Fibroblast of lung (primary cell): Measurements from ENCODE around the gene KBTBD13. TPM values are rescaled to one million over a fixed set of nuclear protein-coding genes. Genes with fewer than 3 reads are reported as not detected.

ENCODE experiments used
- DNase-seq, 2 donors: peaks; one replicate each; pipeline versions ENCODE4 v3.0.0 to v3.0.0-alpha.2; 2010; ENCODE audit warnings: low read depth in 2 of 2
- H2AFZ ChIP-seq: 2 replicates; pipeline ENCODE4 v1.5.1; 2012; ENCODE audit warnings: low read length, control low read depth, inconsistent platforms
- H3K27ac ChIP-seq: 2 replicates; pipeline ENCODE4 v1.5.1; 2011; ENCODE audit warnings: low read length, control low read depth; ENCODE audit not compliant: insufficient read depth
- H3K27me3 ChIP-seq: 2 replicates; pipeline ENCODE4 v1.5.1; 2011; ENCODE audit warnings: mild to moderate bottlenecking, low read length; ENCODE audit not compliant: control insufficient read depth, insufficient read depth
- H3K36me3 ChIP-seq: 2 replicates; pipeline ENCODE4 v1.5.1; 2011; ENCODE audit warnings: low read length; ENCODE audit not compliant: control insufficient read depth, insufficient read depth
- H3K4me1 ChIP-seq: 2 replicates; pipeline ENCODE4 v1.5.1; 2011; ENCODE audit warnings: low read length; ENCODE audit not compliant: control insufficient read depth, insufficient read depth; ENCODE audit errors: extremely low read depth
- H3K4me2 ChIP-seq: 2 replicates; pipeline ENCODE4 v1.5.1; 2011; ENCODE audit warnings: low read length, control low read depth; ENCODE audit not compliant: insufficient read depth; ENCODE audit errors: extremely low read depth
- H3K4me3 ChIP-seq, 4 experiments: fragments of 200-600 bp in 1 of 4; sonication (generic) in 1 of 4; replicated peaks in 1 of 4; 2 replicates each; pipeline ENCODE4 v1.5.1; 2011 to 2016; ENCODE audit warnings: low read length in 4 of 4, low read depth in 3 of 4, mild to moderate bottlenecking in 3 of 4, control low read depth in 2 of 4, inconsistent platforms in 1 of 4, mixed read lengths in 1 of 4; ENCODE audit not compliant: insufficient read depth in 1 of 4; ENCODE audit errors: control extremely low read depth in 1 of 4
- H3K79me2 ChIP-seq: 2 replicates; pipeline ENCODE4 v1.5.1; 2012; ENCODE audit warnings: mild to moderate bottlenecking, low read length, inconsistent platforms; ENCODE audit not compliant: control insufficient read depth, insufficient read depth
- H3K9ac ChIP-seq: 2 replicates; pipeline ENCODE4 v1.5.1; 2011; ENCODE audit warnings: mild to moderate bottlenecking, low read length, control low read depth; ENCODE audit not compliant: insufficient read depth
- H3K9me3 ChIP-seq: 2 replicates; pipeline ENCODE4 v1.5.1; 2012; ENCODE audit warnings: low read depth, low read length; ENCODE audit not compliant: control insufficient read depth, insufficient read depth
- H4K20me1 ChIP-seq: 2 replicates; pipeline ENCODE4 v1.5.1; 2011; ENCODE audit warnings: low read length; ENCODE audit not compliant: control insufficient read depth, insufficient read depth; ENCODE audit errors: extremely low read depth
- EZH2 ChIP-seq: IDR thresholded peaks from 2 replicates; pipeline ENCODE4 v1.5.1; 2012; ENCODE audit warnings: low read length, control low read depth, mild to moderate bottlenecking; ENCODE audit errors: missing control alignments
- polyA plus RNA-seq, 2 donors: library from polyadenylated mRNA; depleted of rRNA in 1 of 2; stranded (reverse) in 1 of 2; unstranded in 1 of 2; fragments of >200 nt; gene quantifications; 2 replicates each; pipeline ENCODE4 v1.2.1, GENCODE V29; 2011 to 2012; ENCODE audit warnings: missing spikeins in 1 of 2
- total RNA-seq: library from RNA; depleted of rRNA; stranded (reverse); fragments of >200 nt; gene quantifications from 2 replicates; pipeline ENCODE4 v1.2.1, GENCODE V29; 2014
- TF ChIP-seq, protein P1 (sequence below), 2 donors: IDR thresholded peaks in 1 of 2; conservative IDR thresholded peaks in 1 of 2; 1 replicate in 1 of 2; 2 replicates in 1 of 2; pipeline ENCODE4 v1.5.1; 2011 to 2012; ENCODE audit warnings: low read length in 2 of 2, control low read depth in 1 of 2, inconsistent platforms in 1 of 2, low read depth in 1 of 2, mild to moderate bottlenecking in 1 of 2

Gene KBTBD13
- total and polyA plus RNA-seq, 2 donors (not counting 1 experiment from before 2014, with no cell fraction given): 0.02 TPM; not detected in 1

DNA sequence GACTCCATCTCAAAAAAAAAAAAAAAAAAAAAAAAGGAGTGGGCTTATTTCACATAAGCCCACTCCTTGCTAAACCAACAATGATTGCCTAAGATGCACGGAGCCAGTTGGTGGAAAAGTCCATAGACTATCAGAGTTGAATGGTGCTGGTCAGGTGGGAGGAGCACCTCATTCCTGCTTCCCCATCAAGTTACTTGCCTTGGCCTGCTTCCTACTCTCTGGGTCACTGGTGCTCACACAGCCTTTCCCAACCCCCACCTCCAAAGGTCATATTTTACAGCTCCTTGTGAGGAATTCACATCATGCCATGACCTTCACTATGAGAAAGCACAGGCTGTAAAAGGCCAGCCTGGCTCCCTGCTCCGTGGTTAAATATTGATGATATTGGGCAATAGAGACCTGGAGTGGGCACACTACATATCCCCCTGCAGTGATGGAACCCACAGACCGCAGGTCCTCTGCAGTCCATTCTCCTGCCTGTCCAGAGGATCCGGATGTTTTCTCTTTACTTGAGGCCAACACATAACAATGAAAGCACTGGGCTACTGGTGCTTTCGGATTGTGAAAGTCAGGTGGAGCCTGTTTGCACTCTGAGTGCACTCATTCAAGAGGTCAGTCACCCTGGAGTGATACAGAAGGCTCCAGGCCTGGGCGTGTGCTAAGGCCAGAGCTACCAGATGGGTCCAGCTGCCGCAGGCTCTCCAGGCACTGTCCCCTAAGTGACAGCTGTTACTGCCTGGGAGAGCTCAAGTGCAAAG is 31.6 kb upstream of the KBTBD13 start, which contains the start of gene SLC51B:
TSS of gene SLC51B (plus strand) at position 664 of the 758 bp plus-strand sequence. CDS start 4,618 bp downstream, outside the sequence.
- peak in 1 of 2 donors; percentile 81 for DNase-seq
- Histone ChIP-seq H3K79me2 (no peaks in the 10 kb centered on the region), H3K36me3 (no peaks in the 10 kb centered on the region), H4K20me1 (no peaks in the 10 kb centered on the region), H3K9me3 (no peaks in the 10 kb centered on the region), H3K27ac (peak within 1 kb of the TSS; percentile 38), H3K27me3 (no peaks in the 10 kb centered on the region), H3K9ac (no peak within 1 kb of the TSS), H3K4me1 (peaks cover 28% of the 10 kb centered on the region), H2AFZ (no peak within 1 kb of the TSS), H3K4me3 (no peak within 1 kb of the TSS), H3K4me2 (peak within 1 kb of the TSS; percentile 57)
- TF ChIP-seq, protein P1, sequence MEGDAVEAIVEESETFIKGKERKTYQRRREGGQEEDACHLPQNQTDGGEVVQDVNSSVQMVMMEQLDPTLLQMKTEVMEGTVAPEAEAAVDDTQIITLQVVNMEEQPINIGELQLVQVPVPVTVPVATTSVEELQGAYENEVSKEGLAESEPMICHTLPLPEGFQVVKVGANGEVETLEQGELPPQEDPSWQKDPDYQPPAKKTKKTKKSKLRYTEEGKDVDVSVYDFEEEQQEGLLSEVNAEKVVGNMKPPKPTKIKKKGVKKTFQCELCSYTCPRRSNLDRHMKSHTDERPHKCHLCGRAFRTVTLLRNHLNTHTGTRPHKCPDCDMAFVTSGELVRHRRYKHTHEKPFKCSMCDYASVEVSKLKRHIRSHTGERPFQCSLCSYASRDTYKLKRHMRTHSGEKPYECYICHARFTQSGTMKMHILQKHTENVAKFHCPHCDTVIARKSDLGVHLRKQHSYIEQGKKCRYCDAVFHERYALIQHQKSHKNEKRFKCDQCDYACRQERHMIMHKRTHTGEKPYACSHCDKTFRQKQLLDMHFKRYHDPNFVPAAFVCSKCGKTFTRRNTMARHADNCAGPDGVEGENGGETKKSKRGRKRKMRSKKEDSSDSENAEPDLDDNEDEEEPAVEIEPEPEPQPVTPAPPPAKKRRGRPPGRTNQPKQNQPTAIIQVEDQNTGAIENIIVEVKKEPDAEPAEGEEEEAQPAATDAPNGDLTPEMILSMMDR (conservative IDR thresholded peaks at IDR 0.05 in 1 of 2, IDR thresholded peaks at IDR 0.05 in 1 of 2; ENCODE audit: low read depth in 1 of 2, low read length in 2 of 2): no peak
- no peak for TF ChIP-seq EZH2

DNA sequence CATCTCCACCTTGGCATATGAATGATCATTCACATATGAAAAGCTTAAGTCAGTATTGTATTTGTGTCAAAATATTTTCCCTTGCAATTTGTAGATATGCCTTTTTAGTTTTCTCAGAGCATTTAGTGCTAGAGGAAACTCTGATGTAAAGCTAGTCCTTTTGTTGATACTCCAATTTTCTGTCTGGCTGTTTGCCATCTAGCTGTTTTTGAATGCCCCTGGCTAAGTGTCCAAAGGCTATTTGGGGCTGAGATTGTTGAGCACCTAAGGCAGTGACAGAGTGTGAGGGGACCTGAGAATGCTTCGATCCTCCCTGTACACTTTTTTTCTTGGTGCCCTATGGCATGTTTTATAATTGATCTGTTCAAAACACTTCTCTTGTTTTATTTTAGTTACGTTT is 28.3 kb upstream of the KBTBD13 start:
- Histone ChIP-seq H3K4me1 (peaks cover 31% of the 10 kb centered on the region), H3K79me2 (no peaks in the 10 kb centered on the region), H3K4me3 (no peak overlapping the region), H3K27me3 (no peaks in the 10 kb centered on the region), H3K9ac (no peak overlapping the region), H3K36me3 (no peaks in the 10 kb centered on the region), H3K4me2 (no peak overlapping the region), H3K9me3 (no peaks in the 10 kb centered on the region), H3K27ac (no peak overlapping the region), H4K20me1 (no peaks in the 10 kb centered on the region), H2AFZ (no peak overlapping the region)
- TF ChIP-seq EZH2: no peak
- TF ChIP-seq, protein P1 (conservative IDR thresholded peaks at IDR 0.05 in 1 of 2, IDR thresholded peaks at IDR 0.05 in 1 of 2; ENCODE audit: low read depth in 1 of 2, low read length in 2 of 2): no peak
- peak in 1 of 2 donors; percentile 42 for DNase-seq

DNA sequence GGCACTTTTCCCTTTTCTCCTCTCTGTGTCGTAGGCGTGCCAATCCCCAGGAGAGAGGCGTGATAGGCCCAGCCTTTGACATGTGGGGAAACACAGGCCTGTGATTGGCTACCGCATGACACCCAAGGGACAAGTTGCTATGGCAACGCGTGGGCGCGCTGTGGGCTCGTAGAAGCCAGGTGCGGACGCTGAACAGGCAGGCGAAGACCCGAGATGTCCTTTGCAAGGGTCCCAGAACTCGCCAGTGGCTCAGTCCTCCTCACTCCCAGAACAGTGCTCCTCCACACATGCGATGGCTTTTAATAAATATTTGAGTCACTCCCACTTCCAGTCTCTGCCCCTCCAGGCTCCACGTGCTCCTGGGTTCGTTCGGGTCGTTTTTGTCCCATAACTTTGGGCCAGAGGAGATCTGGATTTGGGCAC is 27.1 kb upstream of the KBTBD13 start:
- Histone ChIP-seq H3K27ac (peak overlapping the region; percentile 13), H3K4me3 (peak overlapping the region in 2 of 4 experiments; percentile 22 to 35), H3K79me2 (no peaks in the 10 kb centered on the region)

More for the DNA sequence above, 27.1 kb upstream of the KBTBD13 start:
- Histone ChIP-seq H3K9me3 (no peaks in the 10 kb centered on the region), H3K27me3 (no peaks in the 10 kb centered on the region), H2AFZ (no peak overlapping the region), H4K20me1 (no peaks in the 10 kb centered on the region), H3K4me2 (no peak overlapping the region), H3K9ac (no peak overlapping the region), H3K4me1 (peaks cover 24% of the 10 kb centered on the region), H3K36me3 (no peaks in the 10 kb centered on the region)
- peak; percentile 79 to 92 for DNase-seq
- TF ChIP-seq, protein P1 (conservative IDR thresholded peaks at IDR 0.05 in 1 of 2, IDR thresholded peaks at IDR 0.05 in 1 of 2; ENCODE audit: low read depth in 1 of 2, low read length in 2 of 2): no peak
